Cerebellar cortex (tissue), 1 donor: ENCODE results near the gene COMMD7.
"Not testable (repeated sequence)": the region's sequence is repeated elsewhere in the genome, so short reads cannot be mapped to it uniquely, and the experiment has no call there.

Experiments used
- DNase-seq: peaks from one replicate; pipeline ENCODE4 v3.0.0-alpha.2; 2015; ENCODE audit warnings: low spot score

Gene COMMD7

GRCh38 chr20:32728435-32728834 is 14.8 kb downstream of the COMMD7 start:
- not testable (repeated sequence) for DNase-seq

GRCh38 chr20:32727683-32728082 is 15.6 kb downstream of the COMMD7 start:
- DNase-seq = peak; percentile 69

- no peak for DNase-seq
Observed at GRCh38 chr20:32718749-32719348, 24.4 kb downstream of the COMMD7 start.

GRCh38 chr20:32711346-32711745 is 31.9 kb downstream of the COMMD7 start:
- no peak for DNase-seq

- no peak for DNase-seq
Observed at GRCh38 chr20:32709632-32710121, 33.6 kb downstream of the COMMD7 start.

GRCh38 chr20:32709029-32709631 is 34.1 kb downstream of the COMMD7 start:
- DNase-seq = not testable (repeated sequence)

GRCh38 chr20:32707691-32708581 is 35.3 kb downstream of the COMMD7 start:
- DNase-seq = no peak

- no peak for DNase-seq
Observed at GRCh38 chr20:32706486-32706885, 36.8 kb downstream of the COMMD7 start.

GRCh38 chr20:32702706-32703425 is 40.4 kb downstream of the COMMD7 start:
- peak; percentile 46 for DNase-seq

- peak; percentile 50 for DNase-seq
Observed at GRCh38 chr20:32697608-32698007, 45.7 kb downstream of the COMMD7 start.

- DNase-seq = no peak
Observed at GRCh38 chr20:32695089-32695488, 48.2 kb downstream of the COMMD7 start.

- DNase-seq = not testable (repeated sequence)
Observed at GRCh38 chr20:32688966-32689365, 54.3 kb downstream of the COMMD7 start.

- DNase-seq = no peak
Observed at GRCh38 chr20:32687180-32687532, 56.1 kb downstream of the COMMD7 start.

- DNase-seq = no peak
Observed at GRCh38 chr20:32686530-32687179, 56.6 kb downstream of the COMMD7 start.

- no peak for DNase-seq
Observed at GRCh38 chr20:32685541-32686529, 57.4 kb downstream of the COMMD7 start.

GRCh38 chr20:32682508-32682987 is 60.7 kb downstream of the COMMD7 start:
- DNase-seq = no peak

GRCh38 chr20:32681175-32682084 is 61.8 kb downstream of the COMMD7 start:
- DNase-seq = no peak

GRCh38 chr20:32680544-32681174 is 62.6 kb downstream of the COMMD7 start:
- DNase-seq = no peak

GRCh38 chr20:32678948-32679347 is 64.3 kb downstream of the COMMD7 start:
- peak; percentile 75 for DNase-seq
